D721Med (cell line): ENCODE data around the gene RASGRF1.

Source experiments
- DNase-seq: peaks from one replicate; pipeline ENCODE4 v3.0.0; 2011; ENCODE audit warnings: low spot score; ENCODE audit not compliant: insufficient read length
- FAIRE-seq: peaks from 2 replicates; lab custom pipeline; 2011; peaks lifted over from hg19 to GRCh38; lab: Jason Lieb, UNC
- TF ChIP-seq, protein P1 (sequence below): IDR thresholded peaks from 2 replicates; pipeline ENCODE4 v1.5.1; 2012; ENCODE audit warnings: mild to moderate bottlenecking, control low read depth; ENCODE audit not compliant: insufficient read depth; ENCODE audit errors: missing control alignments

Gene RASGRF1

DNA sequence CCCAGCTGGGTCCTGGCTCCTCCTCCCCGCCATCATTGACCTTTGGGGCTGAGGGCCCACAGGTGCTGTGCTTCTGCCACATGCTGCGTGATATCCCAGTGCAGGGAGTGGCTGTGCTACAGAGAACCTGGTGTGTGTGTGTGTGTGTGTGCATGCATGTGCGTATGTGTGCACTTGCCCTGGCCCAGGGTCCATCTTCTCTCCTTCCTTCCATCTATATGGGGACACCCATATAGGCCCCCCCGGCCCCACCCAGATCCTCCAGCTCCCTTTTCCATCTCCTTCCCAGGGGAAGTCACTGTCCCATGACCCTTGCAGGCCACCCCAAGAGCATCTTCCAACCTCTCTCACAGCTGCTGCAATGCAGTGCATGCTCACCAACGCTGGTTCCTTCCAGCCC is 12.6 kb downstream of the RASGRF1 start:
- TF ChIP-seq, protein P1, sequence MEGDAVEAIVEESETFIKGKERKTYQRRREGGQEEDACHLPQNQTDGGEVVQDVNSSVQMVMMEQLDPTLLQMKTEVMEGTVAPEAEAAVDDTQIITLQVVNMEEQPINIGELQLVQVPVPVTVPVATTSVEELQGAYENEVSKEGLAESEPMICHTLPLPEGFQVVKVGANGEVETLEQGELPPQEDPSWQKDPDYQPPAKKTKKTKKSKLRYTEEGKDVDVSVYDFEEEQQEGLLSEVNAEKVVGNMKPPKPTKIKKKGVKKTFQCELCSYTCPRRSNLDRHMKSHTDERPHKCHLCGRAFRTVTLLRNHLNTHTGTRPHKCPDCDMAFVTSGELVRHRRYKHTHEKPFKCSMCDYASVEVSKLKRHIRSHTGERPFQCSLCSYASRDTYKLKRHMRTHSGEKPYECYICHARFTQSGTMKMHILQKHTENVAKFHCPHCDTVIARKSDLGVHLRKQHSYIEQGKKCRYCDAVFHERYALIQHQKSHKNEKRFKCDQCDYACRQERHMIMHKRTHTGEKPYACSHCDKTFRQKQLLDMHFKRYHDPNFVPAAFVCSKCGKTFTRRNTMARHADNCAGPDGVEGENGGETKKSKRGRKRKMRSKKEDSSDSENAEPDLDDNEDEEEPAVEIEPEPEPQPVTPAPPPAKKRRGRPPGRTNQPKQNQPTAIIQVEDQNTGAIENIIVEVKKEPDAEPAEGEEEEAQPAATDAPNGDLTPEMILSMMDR, result no peak
- FAIRE-seq (no peak), DNase-seq (no peak)

DNA sequence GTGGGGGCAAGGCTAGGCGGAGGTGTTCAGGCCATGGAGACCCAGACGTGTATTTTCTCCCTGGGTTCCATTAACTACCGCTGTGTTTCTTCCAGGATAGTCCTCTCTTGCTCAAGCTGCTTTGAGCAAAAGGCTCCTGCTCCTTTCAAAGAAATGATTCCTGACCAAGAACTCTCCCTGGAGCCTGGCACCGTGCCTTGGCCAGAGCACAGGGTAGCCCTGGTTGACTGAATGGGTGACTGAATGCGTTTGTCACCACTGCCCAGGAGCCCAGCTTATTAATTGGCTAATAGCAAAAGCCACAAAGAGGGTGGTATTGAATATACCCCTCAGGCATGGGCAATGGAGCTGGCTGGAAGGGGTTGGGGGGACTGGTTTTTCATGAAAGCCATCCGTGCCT is 13.9 kb downstream of the RASGRF1 start:
- TF ChIP-seq, protein P1, result no peak
- no peak for FAIRE-seq
- no peak for DNase-seq

DNA sequence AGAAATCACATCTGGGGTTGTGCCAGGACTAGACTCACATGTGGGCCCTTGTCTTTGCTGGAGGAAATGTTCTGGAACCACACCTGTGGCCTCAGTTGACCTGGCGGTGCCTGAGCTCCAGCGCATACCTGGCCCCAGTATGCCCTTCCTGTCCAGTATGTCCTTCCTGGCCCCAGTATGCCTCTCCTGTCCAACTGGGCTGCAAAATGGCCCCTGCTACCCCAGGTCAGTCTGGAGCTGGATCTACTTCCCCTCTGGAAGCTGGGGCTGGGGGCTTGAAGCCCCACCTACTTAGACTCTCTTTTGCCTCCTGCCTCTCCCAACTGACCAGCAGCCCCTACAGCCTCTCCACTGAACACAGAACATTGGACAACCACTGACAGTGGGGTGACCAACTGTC is 15.3 kb downstream of the RASGRF1 start:
- TF ChIP-seq, protein P1, result no peak
- no peak for DNase-seq
- no peak for FAIRE-seq

DNA sequence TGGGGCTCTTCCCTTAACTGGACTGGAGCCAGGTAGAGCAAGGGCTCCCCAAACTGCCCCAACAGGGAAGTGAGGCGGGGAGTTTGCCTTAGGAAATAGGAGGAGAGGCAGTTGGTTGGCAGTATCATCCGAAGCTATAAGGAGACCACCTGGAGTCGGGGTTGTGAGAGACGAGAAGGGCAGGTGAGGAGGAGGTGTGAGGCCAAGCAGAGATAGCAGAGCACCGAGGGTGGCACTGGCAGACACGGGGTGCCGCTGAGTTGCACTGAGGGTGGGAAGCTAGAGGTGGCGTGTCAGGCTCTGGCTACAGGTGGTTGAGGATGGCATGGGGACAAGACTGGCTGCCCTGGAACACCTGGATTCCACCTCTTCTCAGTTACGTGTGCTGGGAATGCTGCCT is 17.2 kb downstream of the RASGRF1 start:
- TF ChIP-seq, protein P1, result no peak
- FAIRE-seq (no peak), DNase-seq (no peak)

DNA sequence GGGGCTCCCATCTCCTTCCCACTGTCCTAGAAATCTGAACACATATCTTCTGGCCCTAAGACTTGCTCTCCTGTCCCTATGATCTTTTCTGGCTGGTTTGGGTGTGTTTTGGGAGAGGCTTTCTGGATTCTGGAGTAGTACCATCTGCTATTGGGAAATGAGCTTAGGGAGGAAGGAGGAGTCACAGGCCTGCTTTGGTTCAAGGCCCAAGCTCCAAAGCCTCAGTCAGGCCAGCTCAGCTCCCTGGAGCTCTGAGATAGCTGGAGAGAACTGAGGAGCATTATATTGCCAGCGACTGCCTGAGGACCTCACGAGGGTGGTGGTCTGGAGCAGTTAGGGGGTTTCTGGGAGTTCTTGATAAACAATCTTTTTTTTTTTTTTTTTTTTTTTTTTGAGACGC is 18.7 kb downstream of the RASGRF1 start:
- no peak for DNase-seq

DNA sequence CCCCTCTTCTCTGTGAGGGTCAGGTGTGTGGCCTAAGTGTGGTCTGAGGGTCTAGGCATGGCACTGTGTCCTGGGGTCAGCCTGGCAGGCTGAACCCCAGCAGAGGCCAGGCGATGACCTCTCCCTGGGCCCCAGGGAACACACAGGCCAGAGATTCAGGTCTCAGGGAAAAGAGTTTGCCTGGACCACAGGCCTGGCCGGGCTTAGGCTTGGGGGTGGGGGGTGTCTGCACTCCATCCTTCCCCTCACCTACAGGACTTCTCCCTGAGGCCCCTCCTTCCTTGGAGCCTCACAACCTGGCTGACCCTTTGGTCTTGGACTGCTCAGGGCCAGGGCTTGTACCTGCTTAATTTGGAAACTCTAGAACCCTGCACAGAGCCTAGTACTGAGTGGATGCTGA is 21.8 kb downstream of the RASGRF1 start:
- FAIRE-seq (no peak), DNase-seq (no peak)
- TF ChIP-seq, protein P1, result no peak

More for the DNA sequence above, 18.7 kb downstream of the RASGRF1 start:
- TF ChIP-seq, protein P1, result no peak
- FAIRE-seq, result no peak

DNA sequence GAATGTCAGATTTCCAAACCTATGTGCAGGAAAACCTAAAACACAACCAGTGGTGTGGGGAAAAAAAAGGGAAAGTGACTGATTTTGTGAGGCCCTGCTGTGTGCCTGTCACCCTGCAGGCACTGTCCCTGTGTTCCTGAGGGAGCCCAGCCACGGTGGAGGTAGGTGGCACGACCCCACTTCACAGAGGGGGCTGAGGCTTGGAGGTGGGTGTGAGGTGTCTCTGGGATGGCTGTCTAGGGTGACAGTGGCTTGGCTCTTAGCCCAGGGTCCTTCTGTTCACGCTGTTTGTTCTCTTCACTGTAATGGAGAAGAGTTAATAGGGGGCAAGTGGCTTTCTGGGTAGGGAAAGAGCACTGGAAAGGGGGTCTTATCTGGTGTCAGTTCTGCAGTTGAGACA is 22.6 kb downstream of the RASGRF1 start:
- TF ChIP-seq, protein P1, result no peak
- DNase-seq (no peak), FAIRE-seq (no peak)
